Measurements from ENCODE around the gene PIP4K2A. TPM values are rescaled to one million over a fixed set of nuclear protein-coding genes. Genes with fewer than 3 reads are reported as not detected.

PIP4K2A gene
- total and polyA plus RNA-seq, 2 experiments from 2014 or later, result 39.9 to 40.1 TPM

DNA sequence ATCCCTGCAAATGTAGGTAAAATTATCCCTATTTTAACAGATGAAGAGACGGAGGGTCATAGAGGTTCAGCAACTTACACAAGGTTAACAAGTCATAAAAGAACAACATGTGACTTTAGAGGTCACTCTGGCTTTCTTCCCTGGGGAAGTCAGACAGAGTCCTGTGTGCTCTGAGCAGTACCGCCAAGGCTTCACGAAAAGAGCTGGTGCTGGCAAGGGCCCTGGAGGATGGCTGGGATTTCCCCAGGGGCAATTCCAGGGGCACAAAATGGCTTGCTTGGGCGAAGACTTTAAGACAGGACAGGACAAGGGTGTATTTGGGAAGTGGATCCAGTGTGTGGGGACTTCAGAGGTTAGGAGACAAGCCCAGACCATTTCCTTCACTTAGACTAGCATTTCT lies 144.1 kb downstream of the PIP4K2A start (continued):
- no peak for TF ChIP-seq ETS1 (IDR thresholded peaks at IDR 0.05)
- TF ChIP-seq STAT1 (IDR thresholded peaks at IDR 0.05; ENCODE audit: unreplicated experiment), result no peak
- TF ChIP-seq POLR2AphosphoS5 (IDR thresholded peaks at IDR 0.05; ENCODE audit: low read depth), result no peak
- no peak for TF ChIP-seq CREB1 (CRISPR knock-in tag; IDR thresholded peaks at IDR 0.05; ENCODE audit: low read depth)

- no peak overlapping the region for H2AFZ ChIP-seq
- H4K20me1 ChIP-seq (replicated peaks; ENCODE audit: insufficient read depth), result no peaks in the 10 kb centered on the region
- TF ChIP-seq ETS1 (IDR thresholded peaks at IDR 0.05), result no peak
- TF ChIP-seq REST (IDR thresholded peaks at IDR 0.05; ENCODE audit: unreplicated experiment), result no peak
- TF ChIP-seq EZH2phosphoT487 (IDR thresholded peaks at IDR 0.05; ENCODE audit: unreplicated experiment), result no peak
- no peak overlapping the region for H3K4me2 ChIP-seq
- H3F3A ChIP-seq (replicated peaks; ENCODE audit: low read depth), result no peaks in the 10 kb centered on the region
- H3K9me2 ChIP-seq (ENCODE audit: insufficient read depth), result no peaks in the 10 kb centered on the region
- peaks cover 4% of the 10 kb centered on the region for H3K36me3 ChIP-seq (ENCODE audit: insufficient read depth)
- Mint-ChIP-seq H3K9me3 (no peaks in the 10 kb centered on the region), H3K36me3 (ENCODE audit: low read depth) (peaks cover 24% of the 10 kb centered on the region), H3K4me3 (no peak overlapping the region), H3K27ac (no peak overlapping the region), H3K4me1 (peaks cover 20% of the 10 kb centered on the region), H3K27me3 (ENCODE audit: insufficient read depth, low read depth, poor library complexity) (peaks cover 6% of the 10 kb centered on the region)
- ATAC-seq, result no peak
- no peak overlapping the region for H3K27ac ChIP-seq (ENCODE audit: low read depth)
- H3K27me3 ChIP-seq (ENCODE audit: insufficient read depth), result no peaks in the 10 kb centered on the region
- no peak overlapping the region for H3K4me3 ChIP-seq
- H3K4me1 ChIP-seq (ENCODE audit: insufficient read depth), result peaks cover 13% of the 10 kb centered on the region
- no peaks in the 10 kb centered on the region for H3K79me2 ChIP-seq (replicated peaks; ENCODE audit: insufficient read depth)
- DNase-seq (ENCODE audit: low spot score), result no peak
Measured at GRCh38 chr10:22568928-22569327, 145.4 kb downstream of the PIP4K2A start.

DNA sequence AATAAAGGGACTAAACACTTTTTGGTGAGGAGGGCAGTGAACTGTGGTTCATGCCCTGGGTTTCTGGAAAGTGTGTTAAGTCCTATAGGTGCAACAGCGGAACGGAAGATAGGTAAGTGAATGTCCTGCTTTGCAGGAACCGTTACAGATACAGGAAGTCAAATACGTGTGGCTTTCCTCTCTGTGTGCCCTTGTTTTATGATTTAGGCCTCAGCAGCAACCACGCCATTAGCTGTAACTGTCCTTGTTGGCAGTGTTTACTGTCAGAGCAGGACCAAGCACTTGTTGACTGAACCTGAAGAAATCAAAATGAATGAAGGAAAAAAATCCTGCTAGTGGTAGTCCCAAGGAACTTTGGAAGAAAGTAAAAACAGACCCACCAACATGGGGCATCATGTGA lies 150.3 kb downstream of the PIP4K2A start:
- Histone ChIP-seq H3K27me3 (ENCODE audit: insufficient read depth) (no peaks in the 10 kb centered on the region), H2AFZ (no peak overlapping the region), H3F3A (replicated peaks; ENCODE audit: low read depth) (no peaks in the 10 kb centered on the region), H3K4me3 (no peak overlapping the region), H3K4me1 (ENCODE audit: insufficient read depth) (peaks cover 13% of the 10 kb centered on the region), H3K9me2 (ENCODE audit: insufficient read depth) (no peaks in the 10 kb centered on the region), H3K79me2 (replicated peaks; ENCODE audit: insufficient read depth) (no peaks in the 10 kb centered on the region), H3K27ac (ENCODE audit: low read depth) (no peak overlapping the region), H3K36me3 (ENCODE audit: insufficient read depth) (no peaks in the 10 kb centered on the region), H3K4me2 (no peak overlapping the region), H4K20me1 (replicated peaks; ENCODE audit: insufficient read depth) (peaks cover 4% of the 10 kb centered on the region; the same call in 1 of the 2 replicates)
- H3K27ac Mint-ChIP-seq, result no peak overlapping the region
- peaks cover 7% of the 10 kb centered on the region for H3K27me3 Mint-ChIP-seq (ENCODE audit: insufficient read depth, low read depth, poor library complexity)
- DNase-seq (ENCODE audit: low spot score), result no peak
- peaks cover 42% of the 10 kb centered on the region for H3K4me1 Mint-ChIP-seq
- ATAC-seq, result no peak
- H3K4me3 Mint-ChIP-seq, result no peak overlapping the region
- H3K9me3 Mint-ChIP-seq, result no peaks in the 10 kb centered on the region
- peaks cover 10% of the 10 kb centered on the region for H3K36me3 Mint-ChIP-seq (ENCODE audit: low read depth)
- TF ChIP-seq EZH2phosphoT487 (IDR thresholded peaks at IDR 0.05; ENCODE audit: unreplicated experiment), result no peak
- TF ChIP-seq STAT1 (IDR thresholded peaks at IDR 0.05; ENCODE audit: unreplicated experiment), result no peak
- TF ChIP-seq ETS1 (IDR thresholded peaks at IDR 0.05), result no peak
